Heart left ventricle (tissue), 13 donors: ENCODE results near the gene FCMR.

Experiments used
- POLR2A ChIP-seq, 2 donors: fragments of 450-650 bp; IDR thresholded peaks; one replicate each; pipeline ENCODE4 v1.6.1; 2017; ENCODE audit warnings: antibody characterized with exemption in 2 of 2, mild to moderate bottlenecking in 2 of 2, moderate library complexity in 2 of 2
- TF ChIP-seq, protein P1 (sequence below), 12 donors: fragments of 200-600 bp; sonication (generic) in 4 of 12; IDR thresholded peaks; one replicate each; pipeline versions ENCODE4 v1.5.0 to v1.8.0; 2018 to 2022; ENCODE audit warnings: antibody characterized with exemption in 12 of 12, mild to moderate bottlenecking in 5 of 12
- donor health status: ischemic (EF 13 %, LVEDD 7.1; RV severe dilation, severe dysfunction).
- donor health status: DM: no; HTN: yes; CAD: no.
- donor health status: DM: no; HTN: no; CAD: no.
- donor health status: ischemic (EF 25% LVEDD 6.9; RV normal size, moderate dysfunction).
- donor health status: ischemic (EF 25% LVEDD 5.7; RV mildly dilated, moderate dysfunction).
- donor health status: ischemic (EF 35%, LVEDD 5.7; RV mildly dilated, moderate dysfunction).
- donor health status: nonischemic (EF 11% LVEDD 7.7; RV severe dilation, severe dysfunction).
- donor health status: DM: yes; HTN: yes; CAD: no.
- donor health status: PGD.
- donor health status: ischemic (EF 29% LVEDD 5.4; RV normal size, mild dysfunction).
- donor health status: nonischemic (EF 23%, LVEDD 6.1; RV moderate dilation, normal function).

DNA sequence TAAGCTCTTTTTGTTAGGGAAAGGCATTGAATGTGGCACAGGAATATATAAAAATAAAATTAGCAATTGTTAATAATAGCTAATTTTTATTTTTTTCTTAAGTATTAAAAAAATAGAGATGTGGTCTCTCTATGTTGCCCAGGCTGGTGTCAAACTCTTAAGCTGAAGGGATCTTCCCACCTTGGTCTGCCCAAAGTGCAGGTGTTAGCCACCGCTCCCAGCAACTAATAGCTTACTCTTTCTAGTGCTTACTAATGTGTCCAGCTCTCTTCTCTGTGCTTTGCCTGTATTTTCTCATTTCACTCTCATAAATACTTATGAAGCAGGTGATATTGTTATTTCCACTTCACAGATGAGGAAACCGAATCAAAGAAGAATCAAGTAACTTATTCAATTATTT, 37.9 kb downstream of the FCMR start:
- TF ChIP-seq, protein P1, sequence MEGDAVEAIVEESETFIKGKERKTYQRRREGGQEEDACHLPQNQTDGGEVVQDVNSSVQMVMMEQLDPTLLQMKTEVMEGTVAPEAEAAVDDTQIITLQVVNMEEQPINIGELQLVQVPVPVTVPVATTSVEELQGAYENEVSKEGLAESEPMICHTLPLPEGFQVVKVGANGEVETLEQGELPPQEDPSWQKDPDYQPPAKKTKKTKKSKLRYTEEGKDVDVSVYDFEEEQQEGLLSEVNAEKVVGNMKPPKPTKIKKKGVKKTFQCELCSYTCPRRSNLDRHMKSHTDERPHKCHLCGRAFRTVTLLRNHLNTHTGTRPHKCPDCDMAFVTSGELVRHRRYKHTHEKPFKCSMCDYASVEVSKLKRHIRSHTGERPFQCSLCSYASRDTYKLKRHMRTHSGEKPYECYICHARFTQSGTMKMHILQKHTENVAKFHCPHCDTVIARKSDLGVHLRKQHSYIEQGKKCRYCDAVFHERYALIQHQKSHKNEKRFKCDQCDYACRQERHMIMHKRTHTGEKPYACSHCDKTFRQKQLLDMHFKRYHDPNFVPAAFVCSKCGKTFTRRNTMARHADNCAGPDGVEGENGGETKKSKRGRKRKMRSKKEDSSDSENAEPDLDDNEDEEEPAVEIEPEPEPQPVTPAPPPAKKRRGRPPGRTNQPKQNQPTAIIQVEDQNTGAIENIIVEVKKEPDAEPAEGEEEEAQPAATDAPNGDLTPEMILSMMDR (IDR thresholded peaks at IDR 0.05) = no peak
- TF ChIP-seq POLR2A (IDR thresholded peaks at IDR 0.05) = no peak
